Mucosa of stomach (tissue), 1 donor: Measurements from ENCODE around the gene GLTP.

Source experiments
- H3K27me3 ChIP-seq: one replicate; pipeline ENCODE4 v1.7.0; 2013; ENCODE audit warnings: mild to moderate bottlenecking, low read length; ENCODE audit not compliant: control insufficient read depth, insufficient read depth
- H3K36me3 ChIP-seq: one replicate; pipeline ENCODE4 v1.7.0; 2013; ENCODE audit warnings: low read length; ENCODE audit not compliant: control insufficient read depth, insufficient read depth
- H3K4me1 ChIP-seq: one replicate; pipeline ENCODE4 v1.7.0; 2013; ENCODE audit warnings: mild to moderate bottlenecking, low read length; ENCODE audit not compliant: control insufficient read depth, insufficient read depth
- H3K4me3 ChIP-seq: one replicate; pipeline ENCODE4 v1.7.0; 2013; ENCODE audit warnings: low read length
- H3K9ac ChIP-seq: one replicate; pipeline ENCODE4 v1.7.0; 2013; ENCODE audit warnings: mild to moderate bottlenecking, low read length, moderate library complexity
- H3K9me3 ChIP-seq: one replicate; pipeline ENCODE4 v1.7.0; 2013; ENCODE audit warnings: mild to moderate bottlenecking, low read length, moderate library complexity; ENCODE audit not compliant: control insufficient read depth
- donor health status: Pancreatic carcinoma.

The GLTP gene

DNA sequence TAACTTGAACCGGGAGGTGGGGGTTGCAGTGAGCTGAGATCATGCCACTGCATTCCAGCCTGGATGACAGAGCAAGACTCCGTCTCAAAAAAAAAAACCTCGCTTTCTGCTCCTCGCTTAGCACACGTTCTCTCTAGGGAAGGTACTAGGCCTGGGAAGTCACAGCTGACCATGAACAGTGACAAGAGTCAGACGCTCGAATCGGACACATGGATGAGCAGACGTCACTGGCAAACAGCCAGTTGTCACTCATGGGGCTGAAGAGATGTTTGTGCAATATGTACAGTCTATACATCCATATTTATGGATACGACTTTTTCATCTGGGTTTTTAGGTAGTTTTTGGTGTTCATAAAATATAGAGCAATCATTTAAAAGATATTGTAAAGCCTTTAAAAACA is 39.1 kb upstream of the GLTP start:
- Histone ChIP-seq H3K27me3 (no peaks in the 10 kb centered on the region), H3K36me3 (peaks cover 7% of the 10 kb centered on the region), H3K4me1 (no peaks in the 10 kb centered on the region), H3K9me3 (no peaks in the 10 kb centered on the region), H3K4me3 (no peak overlapping the region), H3K9ac (no peak overlapping the region)

DNA sequence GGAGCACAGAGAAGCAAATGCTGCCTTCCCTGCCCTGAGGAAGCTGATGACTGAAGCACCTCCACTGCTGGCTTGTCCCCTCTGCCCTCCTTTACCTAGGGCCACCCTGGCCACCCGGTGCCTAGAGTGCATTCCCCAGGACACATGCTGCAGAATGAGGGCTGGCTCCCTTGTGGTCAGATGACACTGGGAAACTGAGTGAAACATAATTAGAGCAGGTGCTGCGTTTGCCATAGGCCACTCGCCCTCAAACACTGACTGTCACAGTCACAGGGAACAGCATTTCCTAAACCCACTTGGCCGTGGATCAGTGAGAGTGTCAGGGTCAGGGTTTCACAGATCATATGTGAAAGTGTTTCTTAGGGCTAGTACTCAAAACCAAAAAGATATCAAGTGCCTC is 35.7 kb upstream of the GLTP start:
- no peak overlapping the region for H3K4me3 ChIP-seq
- H3K36me3 ChIP-seq, result peaks cover 11% of the 10 kb centered on the region
- no peaks in the 10 kb centered on the region for H3K4me1 ChIP-seq
- no peaks in the 10 kb centered on the region for H3K27me3 ChIP-seq
- H3K9me3 ChIP-seq, result no peaks in the 10 kb centered on the region
- no peak overlapping the region for H3K9ac ChIP-seq

DNA sequence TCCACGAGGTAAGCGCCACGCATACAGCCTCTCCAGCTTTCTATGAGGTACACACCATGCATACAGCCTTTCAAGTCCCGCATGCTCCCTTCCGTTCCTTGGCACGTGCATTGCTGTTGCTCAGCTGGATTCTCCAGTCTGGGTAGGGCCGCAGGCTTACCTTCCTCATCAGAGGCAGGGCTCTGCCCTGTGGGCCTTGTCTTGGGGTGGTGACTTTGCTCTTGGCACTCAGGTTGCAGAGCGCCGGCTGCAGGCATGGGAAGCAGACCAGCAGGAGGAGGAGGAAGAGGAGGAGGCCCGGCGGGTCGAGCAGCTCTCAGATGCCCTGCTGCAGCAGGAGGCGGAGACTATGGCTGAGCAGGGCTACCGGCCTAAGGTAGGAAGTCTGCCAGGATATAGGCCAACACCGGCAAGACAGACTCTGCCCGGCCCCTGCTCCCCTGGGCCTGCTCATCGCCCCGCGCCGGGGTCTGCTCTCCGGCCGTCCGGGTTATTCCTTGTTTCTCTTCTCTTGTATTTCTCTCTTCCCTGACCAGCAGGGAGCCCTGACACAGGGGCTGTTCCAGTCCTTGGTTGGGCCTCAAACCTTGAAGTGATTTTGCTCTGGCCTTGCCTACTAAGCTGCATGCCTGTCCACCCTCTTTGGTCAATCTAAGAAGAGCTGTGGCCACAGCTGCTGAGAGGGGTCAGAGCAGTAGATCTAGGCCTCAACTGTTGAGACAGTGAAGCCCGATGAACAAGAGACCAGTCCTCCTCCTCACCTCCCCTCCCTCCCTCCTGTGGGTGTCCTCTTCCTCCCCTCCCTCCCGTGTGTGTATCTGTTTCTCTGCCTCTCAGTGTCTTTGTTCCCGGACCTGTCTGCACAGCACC is 35.1 kb upstream of the GLTP start:
- H3K27me3 ChIP-seq, result no peaks in the 10 kb centered on the region
- no peaks in the 10 kb centered on the region for H3K4me1 ChIP-seq
- H3K4me3 ChIP-seq, result no peak overlapping the region
- no peaks in the 10 kb centered on the region for H3K9me3 ChIP-seq
- peaks cover 11% of the 10 kb centered on the region for H3K36me3 ChIP-seq
- no peak overlapping the region for H3K9ac ChIP-seq

DNA sequence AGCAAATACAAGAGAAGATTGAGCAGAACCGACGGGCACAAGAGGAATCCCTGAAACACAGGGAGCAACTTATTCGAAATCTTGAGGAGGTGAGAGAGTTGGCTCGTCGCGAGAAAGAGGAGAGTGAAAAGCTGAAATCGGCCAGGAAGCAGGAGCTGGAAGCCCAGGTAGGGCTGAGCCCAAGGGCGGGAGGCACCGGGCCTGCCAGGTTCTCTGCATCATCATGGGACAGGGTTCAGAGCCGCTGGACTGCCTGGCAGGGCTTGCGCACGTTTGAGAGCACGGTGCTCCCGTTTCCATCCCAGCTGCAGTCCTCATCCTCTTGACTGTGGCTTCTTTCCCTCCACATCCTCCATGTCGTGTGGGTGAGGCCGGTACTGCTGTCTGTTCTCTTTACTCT is 34.1 kb upstream of the GLTP start:
- H3K4me3 ChIP-seq, result no peak overlapping the region
- H3K4me1 ChIP-seq, result no peaks in the 10 kb centered on the region
- H3K27me3 ChIP-seq, result no peaks in the 10 kb centered on the region
- H3K36me3 ChIP-seq, result peaks cover 11% of the 10 kb centered on the region
- no peaks in the 10 kb centered on the region for H3K9me3 ChIP-seq
- H3K9ac ChIP-seq, result no peak overlapping the region

DNA sequence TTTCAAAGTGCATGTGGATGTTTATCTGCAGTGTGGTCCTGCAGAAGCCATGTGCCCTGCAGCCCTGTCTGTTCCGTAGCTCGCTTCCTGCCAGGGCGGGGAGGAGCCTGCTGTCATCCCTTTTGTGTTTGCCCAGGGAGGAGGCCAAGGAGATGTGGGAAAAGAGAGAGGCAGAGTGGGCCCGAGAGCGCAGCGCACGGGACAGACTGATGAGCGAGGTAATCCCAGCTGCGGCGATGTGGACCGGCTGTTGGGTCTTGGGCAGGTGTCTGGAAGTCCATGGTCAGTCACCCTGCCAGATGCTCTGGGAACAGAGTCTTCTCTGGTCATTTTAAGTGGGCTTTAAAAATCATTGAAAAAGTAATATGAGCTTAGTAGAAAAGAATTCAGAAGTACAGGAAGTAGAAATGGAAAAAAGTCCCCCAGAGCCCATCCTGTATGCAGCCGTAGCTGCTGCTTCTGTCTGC is 32.5 kb upstream of the GLTP start:
- H3K9ac ChIP-seq, result no peak overlapping the region
- H3K36me3 ChIP-seq, result peaks cover 18% of the 10 kb centered on the region
- H3K4me3 ChIP-seq, result no peak overlapping the region
- H3K9me3 ChIP-seq, result no peaks in the 10 kb centered on the region
- H3K27me3 ChIP-seq, result no peaks in the 10 kb centered on the region
- no peaks in the 10 kb centered on the region for H3K4me1 ChIP-seq

DNA sequence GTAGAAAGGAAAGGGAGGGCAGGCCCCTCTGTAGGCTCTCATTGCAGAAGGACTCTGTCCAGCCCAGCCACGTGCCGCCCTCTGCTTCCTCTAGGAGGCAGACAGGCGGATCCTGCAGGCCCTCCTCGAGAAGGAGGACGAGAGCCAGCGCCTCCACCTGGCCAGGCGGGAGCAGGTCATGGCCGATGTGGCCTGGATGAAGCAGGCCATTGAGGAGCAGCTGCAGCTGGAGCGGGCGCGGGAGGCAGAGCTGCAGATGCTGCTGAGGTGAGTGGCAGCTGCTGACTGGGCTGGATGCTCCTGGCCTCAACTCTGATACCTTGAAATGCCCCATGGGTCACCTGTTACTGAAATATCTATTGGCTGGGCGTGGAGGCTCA is 30.6 kb upstream of the GLTP start:
- Histone ChIP-seq H3K9me3 (no peaks in the 10 kb centered on the region), H3K27me3 (no peaks in the 10 kb centered on the region), H3K4me1 (no peaks in the 10 kb centered on the region), H3K4me3 (no peak overlapping the region), H3K36me3 (peaks cover 24% of the 10 kb centered on the region), H3K9ac (no peak overlapping the region)

DNA sequence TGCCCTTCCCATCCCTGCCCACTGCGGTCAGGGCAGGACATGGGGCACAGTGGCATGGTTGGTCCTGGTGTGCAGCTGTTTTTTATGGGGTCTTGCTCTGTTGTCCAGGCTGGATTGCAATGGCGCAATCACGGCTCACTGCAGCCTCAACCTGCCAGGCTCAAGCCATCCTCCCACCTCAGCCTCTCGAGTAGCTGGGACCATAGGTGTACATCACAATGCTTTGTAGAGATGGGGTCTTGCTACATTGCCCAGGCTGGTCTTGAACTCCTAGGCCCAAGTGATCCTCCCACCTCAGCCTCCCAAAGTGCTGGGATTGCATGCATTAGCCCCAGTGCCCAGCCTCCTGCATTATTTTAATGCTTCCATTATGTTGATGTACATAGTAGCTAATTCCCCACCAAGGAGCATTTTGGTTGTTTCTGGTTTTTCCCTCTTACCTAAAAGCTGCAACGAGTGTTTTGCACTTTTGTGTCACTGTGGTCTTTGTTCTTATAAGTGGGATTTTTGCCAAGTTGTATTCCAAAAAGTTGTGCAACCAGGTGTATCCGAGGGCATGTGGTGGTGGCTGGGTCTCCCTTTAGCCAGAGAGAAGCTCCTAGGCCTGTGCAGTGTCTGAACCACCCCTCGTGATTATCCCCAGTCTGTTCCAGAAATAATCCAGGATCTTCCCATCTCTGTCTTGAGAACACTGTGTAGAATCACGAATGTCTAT is 30.1 kb upstream of the GLTP start:
- H3K4me1 ChIP-seq, result no peaks in the 10 kb centered on the region
- H3K27me3 ChIP-seq, result no peaks in the 10 kb centered on the region
- H3K9ac ChIP-seq, result no peak overlapping the region
- H3K36me3 ChIP-seq, result peaks cover 24% of the 10 kb centered on the region
- H3K9me3 ChIP-seq, result no peaks in the 10 kb centered on the region
- H3K4me3 ChIP-seq, result no peak overlapping the region

DNA sequence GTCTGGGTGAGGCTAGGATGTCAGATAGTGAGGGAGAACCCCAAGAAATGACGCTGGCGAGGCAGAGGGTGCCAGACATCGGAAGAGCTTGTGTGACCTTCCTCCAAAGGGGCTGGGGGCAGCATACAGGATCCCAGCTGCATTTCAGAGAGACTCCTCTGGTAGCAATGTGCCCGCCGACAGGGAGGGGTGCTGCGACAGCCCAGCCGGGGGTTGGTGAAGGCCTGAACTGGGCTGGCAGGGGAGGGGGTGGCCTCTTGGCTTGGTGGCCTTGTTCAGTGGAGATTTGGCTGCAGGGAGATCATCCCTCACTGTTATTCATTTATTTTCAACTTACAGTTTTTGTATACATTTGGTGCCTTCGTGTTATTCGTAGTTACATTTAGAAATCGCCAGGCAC is 25.0 kb upstream of the GLTP start:
- Histone ChIP-seq H3K9me3 (no peaks in the 10 kb centered on the region), H3K4me1 (peaks cover 8% of the 10 kb centered on the region), H3K27me3 (no peaks in the 10 kb centered on the region), H3K9ac (no peak overlapping the region), H3K36me3 (peaks cover 13% of the 10 kb centered on the region), H3K4me3 (no peak overlapping the region)

DNA sequence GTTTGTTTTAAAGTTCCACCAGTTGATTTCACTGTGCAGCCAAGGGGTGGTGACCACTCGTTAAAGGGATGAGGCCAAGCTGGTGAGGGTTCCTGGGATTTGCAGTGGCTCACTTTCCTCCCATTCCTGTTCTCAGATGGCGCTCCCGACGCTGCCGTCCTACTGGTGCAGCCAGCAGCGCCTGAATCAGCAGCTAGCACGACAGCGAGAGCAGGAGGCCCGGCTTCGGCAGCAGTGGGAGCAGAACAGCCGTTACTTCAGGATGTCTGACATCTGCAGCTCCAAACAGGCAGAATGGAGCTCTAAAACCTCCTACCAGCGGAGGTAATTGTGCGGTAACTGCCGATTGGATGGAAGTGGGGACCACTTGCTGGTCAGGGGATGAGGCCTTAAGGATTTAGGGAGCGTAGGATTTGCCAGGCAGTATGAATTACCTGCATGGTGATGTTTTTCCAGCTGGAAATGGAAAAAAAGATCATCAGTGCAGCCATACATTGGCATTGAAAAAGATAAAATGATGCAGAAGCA is 22.6 kb upstream of the GLTP start:
- Histone ChIP-seq H3K4me3 (no peak overlapping the region), H3K36me3 (peaks cover 7% of the 10 kb centered on the region), H3K4me1 (peaks cover 13% of the 10 kb centered on the region), H3K9me3 (no peaks in the 10 kb centered on the region), H3K27me3 (no peaks in the 10 kb centered on the region), H3K9ac (no peak overlapping the region)

DNA sequence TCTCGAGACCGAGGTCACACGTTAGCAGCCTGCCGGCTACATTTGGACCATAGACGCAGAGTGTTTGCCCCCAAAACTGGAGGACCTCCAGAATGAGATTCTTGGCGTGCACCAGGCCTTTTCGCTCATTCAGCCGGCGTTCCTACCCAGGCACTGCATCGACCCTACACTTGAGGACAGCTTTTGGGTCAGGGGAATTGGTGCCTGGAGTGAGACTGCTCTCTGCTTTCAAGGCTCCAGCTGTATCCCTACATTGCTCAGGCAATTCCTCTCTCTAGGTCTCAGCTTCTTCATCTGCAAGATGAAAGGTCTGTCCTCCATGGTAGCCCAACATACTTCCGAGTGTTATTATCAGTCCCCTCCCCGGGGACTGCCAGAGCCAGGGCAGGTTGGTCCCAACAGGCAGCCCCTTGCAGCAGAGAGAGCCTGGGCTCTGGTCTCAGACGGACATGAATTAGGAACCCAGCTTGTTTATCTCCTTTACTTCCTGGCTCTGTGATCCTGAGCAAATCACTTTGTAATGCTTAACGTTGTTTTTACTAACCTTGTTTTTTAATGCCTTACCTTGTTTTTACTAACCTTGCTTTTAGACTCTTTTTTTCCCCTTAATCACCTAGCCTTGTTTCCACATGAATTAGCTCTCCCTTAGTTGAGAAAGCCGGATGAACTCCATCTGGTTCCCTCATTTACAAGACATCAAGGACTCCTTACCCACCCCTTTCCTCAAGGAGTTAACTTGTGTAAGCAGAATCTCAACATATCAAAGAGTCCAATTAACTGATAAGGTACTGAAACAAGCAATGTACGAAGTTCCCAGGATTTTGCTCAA is 20.6 kb upstream of the GLTP start:
- H3K4me3 ChIP-seq, result peak overlapping the region; percentile 95

DNA sequence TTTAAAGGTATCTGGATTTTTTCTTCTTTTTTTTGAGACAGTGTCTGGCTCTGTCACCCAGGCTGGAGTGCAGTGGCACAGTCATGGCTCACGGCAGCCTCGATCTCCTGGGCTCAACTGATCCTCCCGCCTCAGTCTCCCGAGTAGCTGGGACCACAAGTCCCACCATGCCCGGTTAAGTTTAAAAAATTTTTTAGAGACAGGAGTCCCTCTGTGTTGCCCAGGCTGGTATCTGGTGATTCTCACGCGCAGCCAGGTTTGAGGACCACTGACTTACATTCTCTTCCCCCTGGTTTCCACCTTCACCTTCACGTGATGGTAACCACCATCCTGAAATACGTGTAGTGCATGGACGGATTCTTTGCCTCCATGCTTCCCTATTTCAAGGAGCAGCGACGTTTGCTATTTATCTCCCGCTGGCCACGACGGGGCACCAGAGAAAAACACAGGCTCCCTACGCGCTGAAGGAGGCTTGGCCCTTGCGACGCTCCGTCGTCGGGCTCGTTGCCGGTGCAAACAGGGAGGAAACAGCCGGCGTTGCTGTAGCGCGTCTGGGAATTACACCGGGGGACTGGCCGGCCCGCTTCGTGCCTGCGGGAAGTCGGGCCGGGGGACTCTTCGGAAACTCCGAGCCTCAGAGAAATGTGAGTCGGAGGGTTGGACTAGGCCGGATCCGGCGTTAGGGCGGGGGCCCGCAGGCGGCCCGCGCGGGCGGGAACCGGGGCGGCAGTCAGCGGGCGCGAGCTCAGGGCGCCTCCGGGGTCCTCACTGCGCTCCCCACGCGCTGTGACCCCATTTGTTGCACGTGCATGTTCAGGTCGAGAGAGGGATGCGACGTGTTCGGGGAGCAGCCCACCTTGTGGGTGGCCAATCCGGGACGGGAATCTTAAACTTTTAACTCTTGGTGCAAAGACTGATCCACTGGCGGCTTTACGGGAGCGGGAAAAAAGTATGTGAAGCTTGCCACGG is 19.7 kb upstream of the GLTP start, which contains the start of gene TCHP:
TCHP (plus strand) TSS at position 492 of the 969 bp plus-strand sequence. CDS start 2,753 bp downstream, outside the sequence.
- Histone ChIP-seq H3K4me3 (peak within 1 kb of the TSS; percentile 95), H3K4me1 (peaks cover 13% of the 10 kb centered on the region), H3K9me3 (no peaks in the 10 kb centered on the region), H3K36me3 (no peaks in the 10 kb centered on the region), H3K9ac (peak within 1 kb of the TSS; percentile 78), H3K27me3 (no peaks in the 10 kb centered on the region)

More for the DNA sequence above, 20.6 kb upstream of the GLTP start:
- H3K9ac ChIP-seq, result peak overlapping the region; percentile 78
- no peaks in the 10 kb centered on the region for H3K36me3 ChIP-seq
- peaks cover 13% of the 10 kb centered on the region for H3K4me1 ChIP-seq
- H3K27me3 ChIP-seq, result no peaks in the 10 kb centered on the region
- H3K9me3 ChIP-seq, result no peaks in the 10 kb centered on the region
